ENCODE measurements around the gene PSMD10.

Gene PSMD10

GRCh38 chrX:108070891-108071290, 20.5 kb downstream of the PSMD10 start:
- DNase-seq, result no peak

GRCh38 chrX:108068121-108068520, 23.2 kb downstream of the PSMD10 start:
- DNase-seq, result no peak

GRCh38 chrX:108064613-108065012, 26.7 kb downstream of the PSMD10 start:
- no peak for DNase-seq

GRCh38 chrX:108064001-108064400, 27.3 kb downstream of the PSMD10 start:
- DNase-seq, result no peak

GRCh38 chrX:108059801-108060200, 31.5 kb downstream of the PSMD10 start:
- no peak for DNase-seq

GRCh38 chrX:108055546-108055945, 35.8 kb downstream of the PSMD10 start:
- no peak for DNase-seq

GRCh38 chrX:108053218-108053617, 38.1 kb downstream of the PSMD10 start:
- no peak for DNase-seq

GRCh38 chrX:108049649-108050048, 41.7 kb downstream of the PSMD10 start:
- DNase-seq, result no peak

GRCh38 chrX:108044554-108045256, 46.6 kb downstream of the PSMD10 start, which contains the start of gene VSIG1:
Gene VSIG1, plus strand, starts transcription at chrX:108045065. Its CDS starts 66 bp downstream, at chrX:108045131.
- DNase-seq, result no peak

- DNase-seq, result peak; percentile 3
These were observed 54.9 kb downstream of the PSMD10 start for GRCh38 chrX:108036298-108036973.

GRCh38 chrX:108034725-108035124, 56.6 kb downstream of the PSMD10 start:
- DNase-seq, result no peak

Measured in NCI-H1436 treated with DMSO at 0.1 percent for 48 hours (cell line).